ENCODE data around the gene KMT5C.

Gene KMT5C

DNA sequence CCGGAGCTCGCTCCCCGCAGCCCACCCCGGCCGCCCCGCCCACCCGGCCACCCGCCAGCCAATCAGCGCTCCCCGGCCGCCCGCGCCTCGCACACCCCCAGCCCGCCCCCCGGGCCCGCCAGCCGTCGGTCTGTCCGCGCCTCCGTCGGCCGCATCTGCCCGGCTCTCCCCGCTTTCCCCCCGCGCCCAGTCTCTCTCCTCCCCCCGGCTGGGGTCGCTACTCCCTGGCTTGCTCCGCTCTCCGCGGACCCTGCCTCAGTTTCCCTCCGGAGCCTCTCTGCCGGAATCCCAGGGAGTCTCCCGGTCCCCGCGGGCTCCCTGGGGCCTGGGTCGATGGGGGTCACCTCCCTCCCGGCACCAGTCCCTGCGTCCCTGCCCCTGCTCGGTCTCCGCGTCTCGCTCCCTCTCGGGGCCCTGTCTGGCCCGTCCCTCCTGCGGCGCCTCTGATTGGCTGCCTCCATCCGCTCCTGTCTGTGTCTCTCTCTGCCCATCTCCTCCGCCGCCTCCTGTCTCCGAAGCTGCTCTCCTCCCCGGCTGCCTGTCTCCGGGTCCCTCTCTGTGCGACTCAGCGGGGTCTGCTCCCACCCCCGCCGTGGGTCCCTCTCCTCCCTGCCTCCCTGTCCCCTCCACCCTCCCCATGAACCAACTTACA lies 30.1 kb downstream of the KMT5C start:
- peak; percentile 48 for DNase-seq

DNA sequence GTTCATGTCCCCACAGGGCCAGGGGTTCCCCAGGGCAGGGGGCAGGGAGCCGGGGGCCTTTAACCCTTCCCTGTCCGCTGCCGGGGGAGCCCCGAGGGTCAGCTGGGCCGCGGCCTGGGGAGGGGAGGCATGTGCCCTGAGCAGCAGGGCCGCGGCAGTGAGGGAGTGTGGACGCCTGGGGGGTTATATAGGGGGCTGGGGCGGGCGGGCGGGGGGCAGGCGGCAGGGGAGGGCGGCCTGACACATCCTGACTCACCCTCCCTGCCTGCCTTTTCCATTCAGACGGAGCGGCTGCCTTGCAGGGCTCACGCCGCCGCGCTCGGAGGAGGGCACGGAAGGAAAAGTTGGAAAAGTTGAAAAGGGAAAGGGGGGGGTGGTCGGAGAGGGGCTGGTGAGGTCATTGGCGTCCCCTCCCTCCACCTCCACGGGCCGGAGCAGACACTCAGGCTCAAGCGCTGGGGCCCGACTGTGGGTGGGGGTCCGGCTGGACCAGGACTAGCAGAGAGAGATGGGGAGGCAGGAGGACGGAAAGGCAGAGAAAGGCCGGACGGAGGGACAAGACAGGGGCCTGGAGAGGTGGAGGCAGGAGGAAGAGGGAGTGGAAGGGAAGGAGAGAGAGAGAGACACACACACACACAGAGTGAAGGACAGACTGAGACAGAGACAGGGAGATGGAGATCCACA lies 30.8 kb downstream of the KMT5C start, which contains the start of gene IL11:
IL11 (minus strand) TSS at position 159 of the 684 bp plus-strand sequence; CDS start at position 6, 153 bp downstream.
- no peak for DNase-seq

DNA sequence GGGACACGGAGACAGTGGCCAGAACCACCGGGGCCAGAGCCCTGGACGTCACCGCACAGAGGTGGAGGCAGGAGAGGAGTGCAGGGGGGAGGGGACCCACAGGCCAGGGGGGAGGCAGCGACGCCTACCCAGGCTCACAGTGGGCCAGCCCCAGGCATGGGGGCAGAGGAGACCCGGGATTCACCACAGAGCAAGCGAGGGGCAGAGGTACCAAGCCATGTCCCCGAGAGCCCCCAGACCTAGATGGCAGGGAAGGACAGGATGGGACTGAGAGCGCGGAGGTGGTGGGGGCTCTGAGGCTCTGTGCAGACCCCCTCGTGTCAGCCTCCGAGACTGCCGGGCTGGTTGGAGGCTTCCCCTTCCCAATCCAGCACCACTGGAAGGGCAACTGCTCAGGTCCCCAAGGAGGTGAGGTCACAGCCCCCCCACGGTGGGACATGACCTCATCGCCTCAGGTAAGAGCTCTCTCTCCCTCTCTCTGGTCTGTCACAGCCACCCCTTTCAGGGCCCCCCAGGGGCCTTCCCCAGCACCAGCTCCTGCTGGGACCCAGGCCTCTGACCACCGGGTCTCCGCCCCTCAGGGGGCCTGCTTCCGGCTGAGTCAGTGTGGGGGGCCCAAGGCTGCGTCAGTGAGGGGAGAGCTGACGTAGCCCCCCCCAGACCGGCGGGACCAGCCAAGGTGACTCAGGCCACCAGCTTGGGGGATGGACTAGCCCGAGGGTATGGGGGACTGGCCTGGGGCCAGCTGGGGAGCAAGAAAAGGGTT lies 32.8 kb downstream of the KMT5C start:
- DNase-seq: no peak

DNA sequence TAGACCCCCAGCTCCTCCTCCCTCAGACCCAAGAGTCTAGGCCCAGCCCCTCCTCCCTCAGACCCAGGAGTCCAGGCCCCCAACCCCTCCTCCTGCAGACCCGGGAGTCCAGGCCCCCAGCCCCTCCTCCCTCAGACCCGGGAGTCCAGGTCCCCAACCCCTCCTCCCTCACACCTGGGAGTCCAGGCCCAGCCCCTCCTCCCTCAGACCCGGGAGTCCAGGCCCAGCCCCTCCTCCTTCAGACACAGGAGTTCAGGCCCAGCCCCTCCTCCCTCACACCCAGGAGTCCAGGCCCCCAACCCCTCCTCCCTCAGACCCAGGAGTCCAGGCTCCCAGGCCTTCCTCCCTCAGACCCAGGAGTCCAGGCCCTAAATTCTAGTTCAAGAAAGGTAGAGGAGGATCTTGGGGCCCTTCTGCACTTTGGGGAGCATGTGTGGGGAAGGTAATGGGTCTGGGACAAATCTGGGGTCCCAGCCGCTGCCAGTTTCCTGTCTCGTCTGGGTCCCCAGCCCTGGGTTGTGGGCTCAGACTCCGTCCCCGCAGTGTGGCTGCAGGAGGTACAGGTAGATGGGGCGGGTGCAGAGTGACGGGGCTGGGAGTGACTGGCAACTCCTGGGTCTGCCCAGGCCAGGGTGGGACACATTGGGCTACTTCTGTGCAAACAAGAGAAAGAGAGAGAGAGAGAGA lies 33.8 kb downstream of the KMT5C start:
- no peak for DNase-seq

DNA sequence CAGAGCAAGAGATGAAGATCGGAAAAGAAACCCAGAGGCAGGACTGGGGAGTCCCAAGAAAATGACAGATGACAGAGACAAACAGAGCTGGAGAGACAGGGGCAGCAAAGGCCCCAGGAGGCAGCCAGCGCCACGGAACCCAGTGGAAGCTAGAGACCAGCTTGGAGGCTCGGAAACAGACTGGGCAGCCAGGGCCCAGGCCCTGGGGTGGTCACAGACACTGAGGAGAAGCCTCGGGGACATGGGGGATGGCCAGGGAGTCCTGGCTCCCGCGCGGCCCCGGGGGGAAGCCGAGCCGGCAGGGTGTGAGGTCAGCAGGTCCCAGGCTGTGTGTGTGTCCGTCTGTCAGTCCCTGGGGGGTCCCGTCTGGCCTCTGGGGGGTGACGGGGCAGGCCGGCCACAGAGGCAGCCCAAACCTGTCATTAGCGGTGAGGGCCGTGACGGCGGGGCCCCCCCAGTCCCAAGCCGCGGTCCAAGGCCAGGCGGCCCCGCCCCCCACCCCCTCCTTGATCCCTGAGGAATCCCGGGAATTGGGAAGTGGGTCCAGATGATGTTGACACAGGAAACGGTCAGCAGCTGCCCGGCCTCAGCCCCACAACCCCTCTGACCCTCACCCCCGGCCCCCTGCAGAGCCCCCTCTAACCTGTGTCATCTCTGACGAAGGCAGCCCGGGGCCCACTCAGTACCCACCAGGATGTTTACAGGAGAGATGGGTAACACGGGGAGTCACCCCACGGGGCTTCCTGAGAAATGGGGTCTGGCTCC lies 34.5 kb downstream of the KMT5C start:
- DNase-seq: no peak

DNA sequence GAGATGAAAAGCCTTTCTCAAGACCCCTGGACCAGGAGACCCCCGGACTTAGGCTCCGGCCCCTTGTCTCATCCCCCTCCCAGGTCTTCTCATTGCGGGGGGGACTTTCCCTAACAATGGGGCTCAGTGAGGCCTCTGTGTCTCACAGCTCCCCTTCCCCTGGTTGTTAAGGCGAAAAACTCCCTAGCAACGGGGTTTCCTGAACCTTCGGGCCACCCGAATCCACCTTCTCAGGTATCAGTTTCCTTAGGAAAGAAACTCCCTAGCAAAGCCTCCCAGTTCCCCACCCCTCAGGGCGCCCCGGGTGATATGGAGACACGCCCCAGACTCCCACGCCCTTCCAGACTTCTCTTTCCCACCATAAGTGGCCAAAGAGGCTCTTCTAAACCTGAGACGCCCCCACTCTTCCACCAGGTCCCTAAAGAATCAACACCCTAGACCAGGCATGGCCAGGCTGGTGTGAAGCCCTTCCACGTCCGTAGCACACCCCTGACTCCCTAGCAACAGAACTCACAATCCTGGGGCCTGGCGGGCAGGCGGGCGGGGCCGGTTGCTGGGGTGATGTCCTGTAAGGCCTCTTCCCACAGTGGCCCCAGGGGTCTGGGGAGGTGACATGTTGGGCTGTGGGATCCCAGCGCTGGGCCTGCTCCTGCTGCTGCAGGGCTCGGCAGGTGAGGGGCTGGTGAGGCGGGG lies 36.7 kb downstream of the KMT5C start, which contains the start of gene TMEM190:
TMEM190 (plus strand) TSS at position 586 of the 693 bp plus-strand sequence; CDS start at position 614, 28 bp downstream.
- DNase-seq: no peak

DNA sequence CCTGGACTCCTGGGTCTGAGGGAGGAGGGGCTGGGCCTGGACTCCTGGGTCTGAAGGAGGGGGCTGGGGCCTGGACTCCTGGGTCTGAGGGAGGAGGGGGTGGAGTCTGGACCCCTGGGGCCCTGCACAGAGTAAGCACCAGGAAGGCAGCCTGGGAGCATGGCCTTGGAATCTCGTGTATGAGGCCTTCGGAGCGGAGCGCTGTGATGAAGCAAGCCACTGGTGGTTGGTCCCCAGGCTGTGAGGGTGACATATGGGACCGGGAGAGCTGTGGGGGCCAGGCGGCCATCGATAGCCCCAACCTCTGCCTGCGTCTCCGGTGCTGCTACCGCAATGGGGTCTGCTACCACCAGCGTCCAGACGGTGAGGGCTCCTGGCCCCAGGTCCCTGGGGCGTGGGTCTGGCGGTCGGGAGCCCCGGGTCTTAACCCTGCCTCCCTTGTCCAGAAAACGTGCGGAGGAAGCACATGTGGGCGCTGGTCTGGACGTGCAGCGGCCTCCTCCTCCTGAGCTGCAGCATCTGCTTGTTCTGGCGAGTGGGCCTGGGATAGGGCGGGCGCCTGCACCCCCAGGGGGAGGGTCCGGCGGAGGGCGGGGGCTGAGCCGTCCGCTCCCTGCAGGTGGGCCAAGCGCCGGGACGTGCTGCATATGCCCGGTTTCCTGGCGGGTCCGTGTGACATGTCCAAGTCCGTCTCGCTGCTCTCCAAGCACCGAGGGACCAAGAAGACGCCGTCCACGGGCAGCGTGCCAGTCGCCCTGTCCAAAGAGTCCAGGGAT lies 37.9 kb downstream of the KMT5C start:
- no peak for DNase-seq

DNA sequence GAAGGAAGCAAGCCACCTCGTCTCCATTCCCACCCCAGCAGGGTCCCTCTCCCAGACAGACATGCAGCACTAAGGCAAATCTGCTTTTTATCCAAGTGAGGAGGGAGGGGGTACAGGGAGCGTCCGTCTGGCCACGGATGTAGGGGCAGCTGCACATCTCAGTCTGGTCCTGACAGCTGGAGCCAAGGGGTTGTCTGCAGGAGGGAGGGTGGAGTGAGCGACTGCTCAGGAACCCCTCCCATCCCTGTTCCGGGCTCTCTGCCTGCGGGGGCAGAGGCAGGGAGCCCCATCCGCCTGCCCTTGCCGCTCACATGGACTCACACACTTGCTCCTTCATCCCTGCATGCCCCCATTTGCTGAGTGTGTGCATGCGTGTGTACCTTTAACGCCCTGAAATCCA lies 39.5 kb downstream of the KMT5C start:
- no peak for DNase-seq

DNA sequence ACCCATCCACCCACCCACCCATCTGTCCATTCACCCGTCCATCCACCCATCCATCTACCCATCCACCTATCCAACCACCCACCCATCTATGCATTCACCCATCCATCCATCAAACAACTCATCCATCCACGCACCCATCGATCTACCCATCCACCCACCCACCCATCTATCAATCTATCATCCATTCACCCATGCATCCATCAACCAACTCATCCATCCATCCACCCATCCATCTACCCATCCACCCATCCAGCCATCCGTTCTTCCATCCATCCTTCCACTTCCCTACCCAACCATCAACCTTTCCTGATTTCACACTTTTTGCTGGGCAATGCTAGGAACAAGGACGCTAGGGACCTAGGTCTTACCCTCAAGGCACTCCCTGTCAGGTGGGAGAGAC lies 42.3 kb downstream of the KMT5C start:
- no peak for DNase-seq

DNA sequence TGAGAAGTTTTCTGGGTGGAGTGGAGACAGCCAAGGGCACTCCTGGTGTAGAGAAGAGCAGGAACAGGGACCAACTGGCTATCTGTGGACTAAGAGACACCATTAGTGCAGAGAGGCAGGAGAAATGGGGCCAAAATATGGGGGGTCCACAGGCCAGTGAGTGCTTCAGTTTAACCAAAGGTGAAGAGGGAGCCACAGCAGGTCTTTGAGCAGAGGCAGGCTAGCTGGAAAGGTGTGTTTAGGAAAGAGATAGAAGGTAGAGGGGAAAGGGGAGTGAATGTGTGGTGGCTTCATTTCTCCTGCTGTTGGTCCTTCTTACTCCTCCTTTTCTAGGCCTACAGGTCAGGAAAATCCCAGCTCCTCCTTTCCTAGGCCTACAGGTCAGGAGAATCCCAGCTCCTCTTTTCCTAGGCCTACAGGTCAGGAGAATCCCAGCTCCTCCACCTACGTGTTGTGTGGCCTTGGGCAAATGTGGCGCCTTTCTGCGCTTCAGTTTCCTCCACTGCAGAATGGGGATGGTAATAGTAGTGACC lies 42.9 kb downstream of the KMT5C start:
- no peak for DNase-seq

DNA sequence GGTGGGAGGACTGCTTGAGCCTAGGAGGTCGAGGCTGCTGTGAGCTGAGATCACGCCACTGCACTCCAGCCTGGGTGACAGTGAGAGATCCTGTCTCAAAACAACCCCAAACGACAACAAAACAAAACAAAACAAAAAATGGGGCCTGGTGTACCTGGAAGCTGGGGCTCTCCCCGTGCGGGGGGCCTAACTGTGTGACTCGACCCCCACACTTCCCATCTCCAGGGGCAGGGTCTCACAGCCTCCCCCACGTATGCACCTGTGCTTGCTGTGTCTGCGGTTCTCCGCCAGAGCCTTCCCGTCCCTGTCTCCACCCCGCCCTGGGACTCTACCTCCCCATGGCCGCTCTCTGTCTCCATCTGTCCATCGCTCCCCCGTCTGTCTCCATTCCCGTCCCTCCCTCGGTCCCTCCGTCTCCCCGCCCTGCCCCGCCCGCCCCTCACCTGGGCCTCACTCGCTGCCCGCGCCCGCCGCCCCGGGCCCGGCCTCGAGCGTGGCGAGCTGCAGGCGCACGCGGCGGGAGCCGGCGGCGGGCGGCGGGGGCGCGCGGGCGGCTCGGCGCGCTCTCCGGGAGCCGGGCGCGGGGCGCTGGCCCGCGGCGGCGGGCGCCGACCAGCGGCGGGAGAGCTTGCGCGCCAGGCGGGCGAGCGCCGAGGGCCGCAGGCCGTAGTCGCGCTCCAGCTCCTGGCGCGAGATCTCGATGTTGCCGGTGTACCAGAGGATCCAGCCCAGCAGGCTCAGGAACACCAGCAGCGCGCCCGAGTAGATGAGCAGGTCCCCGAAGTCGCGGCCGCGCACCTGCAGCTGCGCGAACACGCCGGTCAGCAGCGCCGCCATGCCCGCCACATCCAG lies 43.8 kb downstream of the KMT5C start:
- DNase-seq: peak; percentile 79

DNA sequence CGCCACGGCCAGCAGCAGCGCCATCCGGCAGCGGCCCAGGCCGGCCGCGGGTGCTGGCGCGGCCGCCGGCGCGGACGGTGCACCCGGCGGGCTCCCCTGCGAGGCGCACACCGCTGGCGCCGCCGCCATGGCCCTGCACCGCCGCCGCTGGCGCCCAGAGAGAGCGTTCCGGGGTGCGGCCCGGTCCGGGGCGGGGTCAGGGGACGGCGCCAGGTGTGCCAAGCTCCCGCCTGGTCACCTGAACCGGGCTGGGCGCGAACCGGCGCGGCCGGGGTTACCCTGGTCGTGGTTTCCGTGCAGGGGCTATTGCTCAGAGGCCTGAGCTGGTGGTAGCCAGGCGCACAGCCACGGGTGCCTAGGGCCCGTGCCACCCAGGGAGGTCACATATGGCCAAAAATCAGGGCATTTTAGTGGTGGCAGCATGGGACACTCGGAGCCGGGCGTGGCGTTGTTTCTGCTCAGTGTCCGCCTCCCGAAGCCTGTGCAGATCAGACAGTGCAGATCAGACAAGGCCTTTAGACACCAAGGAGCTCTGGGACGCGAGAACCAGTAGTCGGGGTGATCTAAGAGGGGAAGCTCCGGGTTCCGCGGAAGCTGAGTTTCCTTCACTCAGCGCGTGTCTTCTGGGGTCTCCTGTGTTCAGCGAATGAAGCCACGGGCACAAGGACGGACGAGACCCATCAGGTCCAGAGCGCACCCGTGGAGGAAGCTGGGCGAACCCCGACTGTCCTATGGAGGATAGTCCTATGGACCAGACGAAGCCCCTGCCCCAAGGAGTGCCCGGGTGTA lies 44.6 kb downstream of the KMT5C start, which contains the start of gene TMEM238:
TMEM238 (minus strand) TSS at position 162 of the 789 bp plus-strand sequence; CDS start at position 129, 33 bp downstream.
- no peak for DNase-seq

DNA sequence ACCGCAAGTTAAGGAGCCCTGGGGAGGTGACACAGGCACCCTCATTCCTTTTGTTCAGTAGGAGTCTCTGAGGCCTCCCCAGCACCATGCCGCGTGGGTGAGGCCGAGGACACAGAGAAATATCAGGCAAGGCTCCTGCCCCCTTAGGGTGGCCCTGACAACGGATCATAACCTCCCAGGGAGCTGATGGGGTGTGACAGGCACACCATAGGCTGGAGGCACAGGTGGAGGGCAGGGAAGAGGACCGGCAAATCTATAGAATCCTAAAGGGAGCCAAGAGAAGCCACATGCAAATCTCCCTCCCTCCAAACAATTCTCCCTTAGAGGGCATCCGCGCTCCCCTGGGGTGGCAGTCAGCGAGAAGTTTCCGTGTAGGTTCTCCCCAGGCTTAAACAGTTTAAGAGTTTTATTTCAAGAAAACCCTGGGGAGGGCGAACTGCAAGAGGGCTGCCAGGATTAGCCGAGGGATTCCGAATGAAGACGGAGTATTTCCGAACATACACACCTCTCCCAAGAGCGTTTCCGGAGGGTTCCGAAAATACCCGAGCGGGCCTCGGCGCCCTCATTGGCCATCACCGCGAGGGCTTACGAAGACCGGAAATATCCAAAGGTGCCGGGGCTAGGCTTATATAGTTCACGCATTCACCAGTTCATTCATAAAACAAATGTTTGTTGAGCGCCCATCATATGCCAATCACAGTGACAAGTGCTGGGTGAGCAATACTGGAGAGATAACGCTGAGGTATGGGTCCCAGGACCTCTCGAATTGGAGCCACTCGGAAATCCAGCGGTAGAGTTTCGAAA lies 45.4 kb downstream of the KMT5C start:
- peak; percentile 96 for DNase-seq

DNA sequence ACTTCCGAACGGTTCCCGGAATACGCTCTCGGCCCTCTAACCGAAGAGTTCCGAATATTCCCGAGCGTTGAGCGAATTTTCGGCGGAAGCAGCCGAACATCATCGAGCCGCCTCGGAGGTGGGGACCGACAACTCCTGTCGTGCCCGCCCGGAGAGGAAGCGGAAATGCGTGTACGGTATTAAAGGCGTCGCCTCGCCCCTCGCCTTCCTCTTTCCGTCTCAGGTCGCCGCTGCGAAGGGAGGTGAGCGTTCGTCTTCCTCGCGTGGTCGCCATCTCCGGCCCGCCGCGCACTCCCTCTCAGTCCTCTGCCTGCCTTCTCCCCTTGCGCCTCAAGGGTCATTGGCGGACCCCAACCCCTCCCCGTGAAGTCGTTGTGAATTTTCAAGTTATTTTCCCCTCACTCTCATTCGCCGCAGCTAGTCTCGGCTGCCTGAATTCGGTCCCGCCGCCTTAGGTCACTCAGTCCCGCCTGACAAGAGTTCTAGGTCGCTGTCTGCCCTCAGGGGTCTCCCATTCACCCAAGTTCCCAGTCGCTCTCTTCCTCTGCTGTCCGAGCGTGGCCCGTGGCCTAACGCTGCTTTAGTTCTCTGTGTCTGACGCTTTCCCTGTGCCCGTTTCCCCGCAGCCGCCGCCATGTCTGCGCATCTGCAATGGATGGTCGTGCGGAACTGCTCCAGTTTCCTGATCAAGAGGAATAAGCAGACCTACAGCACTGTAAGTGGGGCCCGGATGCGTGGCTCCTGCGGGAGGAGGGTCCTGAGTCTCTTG lies 46.2 kb downstream of the KMT5C start, which contains the start of gene RPL28:
RPL28 (plus strand) TSS at position 209 of the 769 bp plus-strand sequence; CDS start at position 635, 426 bp downstream.
- DNase-seq: peak; percentile 97

DNA sequence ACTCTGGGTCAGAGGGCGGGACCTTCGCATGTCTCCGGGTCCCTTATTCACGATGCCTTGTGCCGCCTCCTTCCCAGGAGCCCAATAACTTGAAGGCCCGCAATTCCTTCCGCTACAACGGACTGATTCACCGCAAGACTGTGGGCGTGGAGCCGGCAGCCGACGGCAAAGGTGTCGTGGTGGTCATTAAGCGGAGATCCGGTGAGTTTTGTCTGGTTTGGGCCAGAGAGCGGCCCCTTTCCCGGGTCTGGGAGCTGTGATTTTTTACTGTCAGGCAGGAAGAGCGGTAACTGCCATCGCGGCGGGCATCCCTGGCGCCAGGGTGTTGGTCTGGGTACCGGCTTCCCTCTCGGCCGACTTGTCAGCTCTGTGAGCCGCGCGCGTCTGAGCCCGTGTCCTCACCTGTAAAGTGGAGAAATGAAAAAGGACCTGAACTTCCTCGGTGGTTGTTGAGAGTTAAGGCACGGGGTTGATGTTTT lies 46.9 kb downstream of the KMT5C start:
- DNase-seq: no peak

DNA sequence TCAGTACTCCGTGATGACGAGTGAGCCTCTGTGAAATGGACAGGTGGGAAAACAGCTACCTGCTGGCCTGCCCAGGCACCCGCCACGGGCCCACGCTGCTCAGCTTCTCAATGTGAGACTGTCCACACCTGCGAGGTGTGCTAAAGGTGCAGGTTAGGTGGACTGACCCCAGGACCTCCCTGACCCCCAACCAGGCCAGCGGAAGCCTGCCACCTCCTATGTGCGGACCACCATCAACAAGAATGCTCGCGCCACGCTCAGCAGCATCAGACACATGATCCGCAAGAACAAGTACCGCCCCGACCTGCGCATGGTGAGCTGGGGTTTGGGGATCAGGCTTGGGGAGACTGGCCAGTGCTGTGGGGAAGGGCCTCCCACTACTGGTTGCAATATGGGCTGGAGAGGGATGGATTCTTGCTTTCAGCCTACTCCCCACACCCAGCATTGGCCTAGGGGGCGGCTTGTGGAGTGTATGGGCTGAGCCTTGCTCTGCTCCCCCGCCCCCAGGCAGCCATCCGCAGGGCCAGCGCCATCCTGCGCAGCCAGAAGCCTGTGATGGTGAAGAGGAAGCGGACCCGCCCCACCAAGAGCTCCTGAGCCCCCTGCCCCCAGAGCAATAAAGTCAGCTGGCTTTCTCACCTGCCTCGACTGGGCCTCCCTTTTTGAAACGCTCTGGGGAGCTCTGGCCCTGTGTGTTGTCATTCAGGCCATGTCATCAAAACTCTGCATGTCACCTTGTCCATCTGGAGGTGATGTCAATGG lies 48.2 kb downstream of the KMT5C start:
- DNase-seq: no peak
